Amniotic epithelial cell (primary cell): ENCODE measurements around the gene RPP38.

Source experiments
- DNase-seq: peaks from one replicate; pipeline ENCODE4 v3.0.0-alpha.2; 2010; ENCODE audit warnings: low read depth

The RPP38 gene

GRCh38 chr10:15152556-15152955, 55.4 kb downstream of the RPP38 start:
- no peak for DNase-seq
